GM12878 (cell line): ENCODE measurements around the gene AP3D1.

Experiments used
- BHLHE40 ChIP-seq, 2 experiments: fragments of 450-650 bp in 1 of 2; IDR thresholded peaks; 2 replicates each; pipeline ENCODE4 v1.6.1; 2011 to 2017; ENCODE audit warnings: low read depth in 2 of 2, borderline replicate concordance in 1 of 2, improper control_type of control experiment in 1 of 2, low read length in 1 of 2, mild to moderate bottlenecking in 1 of 2
- CHD4 ChIP-seq: fragments of 200-600 bp; sonication (generic); IDR thresholded peaks from 2 replicates; pipeline ENCODE4 v1.6.1; 2016; ENCODE audit warnings: mild to moderate bottlenecking
- CREB1 ChIP-seq: IDR thresholded peaks from 2 replicates; pipeline ENCODE4 v1.6.1; 2012; ENCODE audit warnings: low read depth, mild to moderate bottlenecking, inconsistent platforms
- CTCF ChIP-seq, 3 experiments: IDR thresholded peaks in 2 of 3; conservative IDR thresholded peaks in 1 of 3; 2 replicates each; pipeline ENCODE4 v1.5.1; 2011; ENCODE audit warnings: low read depth in 3 of 3, low read length in 3 of 3, mild to moderate bottlenecking in 3 of 3, control low read depth in 2 of 3, moderate library complexity in 2 of 3, inconsistent platforms in 1 of 3, mixed read lengths in 1 of 3; ENCODE audit not compliant: control insufficient read depth in 2 of 3, insufficient read depth in 1 of 3; ENCODE audit errors: extremely low read depth in 1 of 3
- EZH2 ChIP-seq: IDR thresholded peaks from 2 replicates; pipeline ENCODE4 v1.6.1; 2012; ENCODE audit warnings: low read depth, mild to moderate bottlenecking, control low read depth, inconsistent platforms, low read length, borderline replicate concordance; ENCODE audit not compliant: control insufficient read depth
- LARP7 ChIP-seq: fragments of 450-650 bp; IDR thresholded peaks from 2 replicates; pipeline ENCODE4 v1.6.1; 2017; ENCODE audit warnings: mild to moderate bottlenecking
- NR2C2 ChIP-seq: IDR thresholded peaks from 2 replicates; pipeline ENCODE4 v1.6.1; 2011; ENCODE audit warnings: borderline replicate concordance, low read depth; ENCODE audit not compliant: control insufficient read depth, insufficient read length
- POLR2A ChIP-seq: IDR thresholded peaks from 2 replicates; pipeline ENCODE4 v1.6.1; 2011; ENCODE audit warnings: low read depth, mild to moderate bottlenecking, low read length
- POLR2AphosphoS2 ChIP-seq: IDR thresholded peaks from 2 replicates; pipeline ENCODE4 v1.6.1; 2011; ENCODE audit warnings: low read depth, mild to moderate bottlenecking, low read length, improper control_type of control experiment, moderate library complexity
- RAD21 ChIP-seq: IDR thresholded peaks from 2 replicates; pipeline ENCODE4 v1.6.1; 2011; ENCODE audit warnings: mild to moderate bottlenecking, low read depth, low read length, moderate library complexity; ENCODE audit not compliant: insufficient read depth
- SMC3 ChIP-seq: IDR thresholded peaks from 2 replicates; pipeline ENCODE4 v1.6.1; 2011; ENCODE audit warnings: low read length, improper control_type of control experiment, borderline replicate concordance
- YBX1 ChIP-seq: fragments of 450-650 bp; IDR thresholded peaks from 2 replicates; pipeline ENCODE4 v1.6.1; 2016; ENCODE audit warnings: antibody characterized with exemption

GRCh38 chr19:2097886-2098327 lies 53.5 kb downstream of the AP3D1 start:
- TF ChIP-seq BHLHE40 (IDR thresholded peaks at IDR 0.05; ENCODE audit: borderline replicate concordance in 1 of 2, low read depth in 2 of 2, low read length in 1 of 2) (no peak), POLR2AphosphoS2 (no peak), YBX1 (no peak), RAD21 (no peak), CTCF (IDR thresholded peaks at IDR 0.05 in 2 of 3, conservative IDR thresholded peaks at IDR 0.05 in 1 of 3; ENCODE audit: control insufficient read depth in 2 of 3, extremely low read depth in 1 of 3, insufficient read depth in 1 of 3, low read depth in 3 of 3, low read length in 3 of 3) (no peak), CREB1 (no peak), CHD4 (no peak), SMC3 (no peak), NR2C2 (no peak), EZH2 (no peak), LARP7 (no peak), POLR2A (no peak)
